A549 (cell line): Measurements from ENCODE around the gene B4GALT2.

Source experiments
- BHLHE40 ChIP-seq: IDR thresholded peaks from 2 replicates; pipeline ENCODE4 v1.6.1; 2012; ENCODE audit warnings: low read depth, low read length, inconsistent platforms
- EHMT2 ChIP-seq: fragments of 200-600 bp; sonication (generic); IDR thresholded peaks from 2 replicates; pipeline ENCODE4 v1.6.1; 2016; ENCODE audit warnings: antibody characterized with exemption, low read depth, mild to moderate bottlenecking, moderate library complexity
- EP300 ChIP-seq, 2 experiments: fragments of >200 bp; sonication (Bioruptor Twin); formaldehyde crosslinking; IDR thresholded peaks; 2 replicates in 1 of 2; 3 replicates in 1 of 2; pipeline ENCODE4 v1.6.1; 2016 to 2017
- MAFK ChIP-seq: fragments of 450-650 bp; IDR thresholded peaks from 2 replicates; pipeline ENCODE4 v1.6.1; 2014; ENCODE audit not compliant: partially characterized antibody
- POLR2A ChIP-seq: IDR thresholded peaks from 2 replicates; pipeline ENCODE4 v1.6.1; 2012; ENCODE audit warnings: mild to moderate bottlenecking, low read length
- RAD21 ChIP-seq, 2 experiments: fragments of >200 bp in 1 of 2; sonication (Bioruptor Twin) in 1 of 2; formaldehyde crosslinking in 1 of 2; IDR thresholded peaks in 1 of 2; conservative IDR thresholded peaks in 1 of 2; 2 replicates in 1 of 2; 3 replicates in 1 of 2; pipeline ENCODE4 v1.6.1; 2012 to 2018; ENCODE audit warnings: inconsistent platforms in 1 of 2
- RFX5 ChIP-seq: fragments of 450-650 bp; IDR thresholded peaks from 2 replicates; pipeline ENCODE4 v1.7.1; 2014; ENCODE audit warnings: antibody characterized with exemption, mild to moderate bottlenecking, moderate library complexity
- TF ChIP-seq, protein P1 (sequence below): fragments of >200 bp; sonication (Bioruptor Twin); formaldehyde crosslinking; IDR thresholded peaks from 3 replicates; pipeline ENCODE4 v1.5.1; 2016
- TF ChIP-seq, protein P2 (sequence below): fragments of 150-350 bp; IDR thresholded peaks from 2 replicates; pipeline ENCODE4 v1.6.1; 2014; ENCODE audit warnings: low read depth, mild to moderate bottlenecking, low read length

DNA sequence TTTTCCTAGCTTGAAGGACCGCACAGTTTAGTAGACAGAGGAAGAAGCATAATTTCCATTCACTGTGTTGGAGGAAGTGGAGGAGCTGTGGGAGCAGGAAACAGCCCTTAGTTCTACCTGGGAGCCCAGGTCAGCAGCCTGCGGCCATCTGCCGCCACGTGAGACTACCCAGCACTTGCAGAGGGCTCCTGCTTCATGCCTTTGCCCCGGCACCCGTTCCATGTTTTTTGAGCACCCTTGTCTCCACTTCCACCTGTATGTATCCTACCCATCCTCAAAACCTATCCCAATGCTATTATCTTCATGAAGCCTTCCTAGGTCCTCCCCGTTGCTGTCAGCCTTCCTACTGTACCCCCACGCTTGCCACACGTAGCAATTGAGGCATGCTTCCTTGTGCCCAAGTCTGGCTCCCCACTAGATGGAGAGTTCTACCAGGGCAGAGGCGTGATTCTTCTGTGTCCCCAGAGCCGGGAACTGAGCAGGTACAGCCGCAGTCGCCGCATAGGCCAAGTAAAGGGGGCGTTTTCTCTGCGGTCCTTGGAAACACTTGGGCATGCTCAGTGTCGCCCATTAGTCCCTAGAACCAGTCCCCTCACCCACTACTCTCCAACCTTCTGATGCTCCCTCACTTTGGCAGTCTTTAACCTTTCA lies 50.4 kb downstream of the B4GALT2 start:
- TF ChIP-seq, protein P1, sequence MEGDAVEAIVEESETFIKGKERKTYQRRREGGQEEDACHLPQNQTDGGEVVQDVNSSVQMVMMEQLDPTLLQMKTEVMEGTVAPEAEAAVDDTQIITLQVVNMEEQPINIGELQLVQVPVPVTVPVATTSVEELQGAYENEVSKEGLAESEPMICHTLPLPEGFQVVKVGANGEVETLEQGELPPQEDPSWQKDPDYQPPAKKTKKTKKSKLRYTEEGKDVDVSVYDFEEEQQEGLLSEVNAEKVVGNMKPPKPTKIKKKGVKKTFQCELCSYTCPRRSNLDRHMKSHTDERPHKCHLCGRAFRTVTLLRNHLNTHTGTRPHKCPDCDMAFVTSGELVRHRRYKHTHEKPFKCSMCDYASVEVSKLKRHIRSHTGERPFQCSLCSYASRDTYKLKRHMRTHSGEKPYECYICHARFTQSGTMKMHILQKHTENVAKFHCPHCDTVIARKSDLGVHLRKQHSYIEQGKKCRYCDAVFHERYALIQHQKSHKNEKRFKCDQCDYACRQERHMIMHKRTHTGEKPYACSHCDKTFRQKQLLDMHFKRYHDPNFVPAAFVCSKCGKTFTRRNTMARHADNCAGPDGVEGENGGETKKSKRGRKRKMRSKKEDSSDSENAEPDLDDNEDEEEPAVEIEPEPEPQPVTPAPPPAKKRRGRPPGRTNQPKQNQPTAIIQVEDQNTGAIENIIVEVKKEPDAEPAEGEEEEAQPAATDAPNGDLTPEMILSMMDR = no peak
- no peak for TF ChIP-seq RFX5
- TF ChIP-seq EP300 (IDR thresholded peaks at IDR 0.05) = no peak
- TF ChIP-seq BHLHE40 = no peak
- TF ChIP-seq RAD21 (conservative IDR thresholded peaks at IDR 0.05 in 1 of 2, IDR thresholded peaks at IDR 0.05 in 1 of 2) = no peak
- no peak for TF ChIP-seq POLR2A
- TF ChIP-seq, protein P2, sequence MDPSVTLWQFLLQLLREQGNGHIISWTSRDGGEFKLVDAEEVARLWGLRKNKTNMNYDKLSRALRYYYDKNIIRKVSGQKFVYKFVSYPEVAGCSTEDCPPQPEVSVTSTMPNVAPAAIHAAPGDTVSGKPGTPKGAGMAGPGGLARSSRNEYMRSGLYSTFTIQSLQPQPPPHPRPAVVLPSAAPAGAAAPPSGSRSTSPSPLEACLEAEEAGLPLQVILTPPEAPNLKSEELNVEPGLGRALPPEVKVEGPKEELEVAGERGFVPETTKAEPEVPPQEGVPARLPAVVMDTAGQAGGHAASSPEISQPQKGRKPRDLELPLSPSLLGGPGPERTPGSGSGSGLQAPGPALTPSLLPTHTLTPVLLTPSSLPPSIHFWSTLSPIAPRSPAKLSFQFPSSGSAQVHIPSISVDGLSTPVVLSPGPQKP = no peak
- TF ChIP-seq MAFK = no peak
- no peak for TF ChIP-seq EHMT2
